ENCODE results near the gene DES. TPM values are rescaled to one million over a fixed set of nuclear protein-coding genes. Genes with fewer than 3 reads are reported as not detected.
A peak's percentile ranks its signal among the peaks of the same experiment; 100 is the strongest.
"Not testable (repeated sequence)": the region's sequence is repeated elsewhere in the genome, so short reads cannot be mapped to it uniquely, and the experiment has no call there.

DES gene
- total RNA-seq, 2 donors from 2014 or later, result not detected

- H3K27me3 Mint-ChIP-seq, result peaks cover 2 to 6% of the 10 kb centered on the region in 2 donors
- peak overlapping the region; percentile 94 for H3K4me3 Mint-ChIP-seq
- DNase-seq (ENCODE audit: low spot score), result peak; percentile 98
- H3K27ac Mint-ChIP-seq, result peak overlapping the region; percentile 48 to 93
- H3K36me3 Mint-ChIP-seq, result peaks cover 3% of the 10 kb centered on the region
- ATAC-seq, result peak; percentile 89 to 90
- H3K9me3 Mint-ChIP-seq, result no peaks in the 10 kb centered on the region
- H3K4me1 Mint-ChIP-seq (ENCODE audit: low read depth in 2 of 2), result peaks cover 11 to 15% of the 10 kb centered on the region in 2 donors
Measured at GRCh38 chr2:219388121-219388906, 29.9 kb upstream of the DES start.

- DNase-seq (ENCODE audit: low spot score), result no peak
- peaks cover 6 to 10% of the 10 kb centered on the region in 2 donors for H3K4me1 Mint-ChIP-seq (ENCODE audit: low read depth in 2 of 2)
- ATAC-seq, result no peak
- H3K9me3 Mint-ChIP-seq, result no peaks in the 10 kb centered on the region
- no peaks in the 10 kb centered on the region for H3K36me3 Mint-ChIP-seq
- H3K27me3 Mint-ChIP-seq, result peaks cover 5 to 8% of the 10 kb centered on the region in 2 donors
- peak overlapping the region; percentile 48 for H3K4me3 Mint-ChIP-seq
- H3K27ac Mint-ChIP-seq, result peak overlapping the region; percentile 48 to 93
Measured at GRCh38 chr2:219388907-219389156, 29.3 kb upstream of the DES start.

GRCh38 chr2:219392754-219393153 lies 25.4 kb upstream of the DES start:
- H3K4me1 Mint-ChIP-seq (ENCODE audit: low read depth in 2 of 2), result peaks cover 0 to 3% of the 10 kb centered on the region in 2 donors
- DNase-seq (ENCODE audit: low spot score), result no peak
- H3K27ac Mint-ChIP-seq, result no peak overlapping the region
- no peak for ATAC-seq
- no peaks in the 10 kb centered on the region for H3K9me3 Mint-ChIP-seq
- H3K4me3 Mint-ChIP-seq, result no peak overlapping the region
- H3K27me3 Mint-ChIP-seq, result peaks cover 10 to 18% of the 10 kb centered on the region in 2 donors
- no peaks in the 10 kb centered on the region for H3K36me3 Mint-ChIP-seq

- peaks cover 10 to 18% of the 10 kb centered on the region in 2 donors for H3K27me3 Mint-ChIP-seq
- H3K27ac Mint-ChIP-seq; H3K4me3 Mint-ChIP-seq; ATAC-seq; H3K9me3 Mint-ChIP-seq; DNase-seq (ENCODE audit: low spot score); H3K4me1 Mint-ChIP-seq (ENCODE audit: low read depth in 2 of 2); H3K36me3 Mint-ChIP-seq: not testable (repeated sequence)
Measured at GRCh38 chr2:219395056-219395455, 23.1 kb upstream of the DES start.

GRCh38 chr2:219395609-219396008 lies 22.6 kb upstream of the DES start:
- DNase-seq (ENCODE audit: low spot score) (no peak), ATAC-seq (no peak)
- Mint-ChIP-seq H3K4me3 (no peak overlapping the region), H3K27me3 (peaks cover 10 to 18% of the 10 kb centered on the region in 2 donors), H3K4me1 (ENCODE audit: low read depth in 2 of 2) (no peaks in the 10 kb centered on the region), H3K9me3 (no peaks in the 10 kb centered on the region), H3K36me3 (no peaks in the 10 kb centered on the region), H3K27ac (no peak overlapping the region)

- Mint-ChIP-seq H3K27me3 (peaks cover 8 to 18% of the 10 kb centered on the region in 2 donors), H3K4me3 (no peak overlapping the region), H3K27ac (no peak overlapping the region), H3K9me3 (no peaks in the 10 kb centered on the region), H3K36me3 (no peaks in the 10 kb centered on the region), H3K4me1 (ENCODE audit: low read depth in 2 of 2) (no peaks in the 10 kb centered on the region)
- DNase-seq (ENCODE audit: low spot score), result no peak
- no peak for ATAC-seq
Measured at GRCh38 chr2:219396863-219397457, 21.2 kb upstream of the DES start.

GRCh38 chr2:219398721-219399363 lies 19.3 kb upstream of the DES start:
- Mint-ChIP-seq H3K27me3 (peaks cover 5 to 10% of the 10 kb centered on the region in 2 donors), H3K27ac (no peak overlapping the region)

GRCh38 chr2:219399716-219400478 lies 18.3 kb upstream of the DES start:
- Mint-ChIP-seq H3K9me3 (no peaks in the 10 kb centered on the region), H3K27me3 (peaks cover 0 to 2% of the 10 kb centered on the region in 2 donors), H3K36me3 (no peaks in the 10 kb centered on the region), H3K27ac (no peak overlapping the region), H3K4me3 (no peak overlapping the region), H3K4me1 (ENCODE audit: low read depth in 2 of 2) (peaks cover 0 to 7% of the 10 kb centered on the region in 2 donors)
- no peak for ATAC-seq
- DNase-seq (ENCODE audit: low spot score), result no peak

More at GRCh38 chr2:219398721-219399363, 19.3 kb upstream of the DES start:
- no peaks in the 10 kb centered on the region for H3K36me3 Mint-ChIP-seq
- H3K4me1 Mint-ChIP-seq (ENCODE audit: low read depth in 2 of 2), result peaks cover 0 to 7% of the 10 kb centered on the region in 2 donors
- no peak overlapping the region for H3K4me3 Mint-ChIP-seq
- DNase-seq (ENCODE audit: low spot score), result no peak
- no peak for ATAC-seq
- no peaks in the 10 kb centered on the region for H3K9me3 Mint-ChIP-seq

- H3K36me3 Mint-ChIP-seq, result no peaks in the 10 kb centered on the region
- ATAC-seq, result no peak
- no peak overlapping the region for H3K4me3 Mint-ChIP-seq
- no peak overlapping the region for H3K27ac Mint-ChIP-seq
- no peaks in the 10 kb centered on the region for H3K9me3 Mint-ChIP-seq
- no peak for DNase-seq (ENCODE audit: low spot score)
- peaks cover 0 to 7% of the 10 kb centered on the region in 2 donors for H3K4me1 Mint-ChIP-seq (ENCODE audit: low read depth in 2 of 2)
- H3K27me3 Mint-ChIP-seq, result no peaks in the 10 kb centered on the region
Measured at GRCh38 chr2:219400562-219400961, 17.6 kb upstream of the DES start.

GRCh38 chr2:219401606-219402005 lies 16.6 kb upstream of the DES start:
- Mint-ChIP-seq H3K27ac (no peak overlapping the region), H3K36me3 (no peaks in the 10 kb centered on the region), H3K4me1 (ENCODE audit: low read depth in 2 of 2) (peaks cover 0 to 7% of the 10 kb centered on the region in 2 donors), H3K27me3 (peaks cover 0 to 2% of the 10 kb centered on the region in 2 donors), H3K9me3 (no peaks in the 10 kb centered on the region), H3K4me3 (no peak overlapping the region)
- DNase-seq (ENCODE audit: low spot score) (no peak), ATAC-seq (no peak)

GRCh38 chr2:219402665-219403515 lies 15.3 kb upstream of the DES start:
- H3K27ac Mint-ChIP-seq, result no peak overlapping the region
- no peaks in the 10 kb centered on the region for H3K9me3 Mint-ChIP-seq
- peaks cover 0 to 7% of the 10 kb centered on the region in 2 donors for H3K27me3 Mint-ChIP-seq
- ATAC-seq (peak; percentile 68 to 78), DNase-seq (ENCODE audit: low spot score) (no peak)
- no peak overlapping the region for H3K4me3 Mint-ChIP-seq
- H3K36me3 Mint-ChIP-seq, result no peaks in the 10 kb centered on the region
- H3K4me1 Mint-ChIP-seq (ENCODE audit: low read depth in 2 of 2), result peaks cover 0 to 7% of the 10 kb centered on the region in 2 donors

GRCh38 chr2:219403861-219404260 lies 14.3 kb upstream of the DES start:
- peaks cover 0 to 7% of the 10 kb centered on the region in 2 donors for H3K27me3 Mint-ChIP-seq
- no peaks in the 10 kb centered on the region for H3K9me3 Mint-ChIP-seq
- ATAC-seq (no peak), DNase-seq (ENCODE audit: low spot score) (no peak)
- H3K27ac Mint-ChIP-seq, result no peak overlapping the region
- H3K4me1 Mint-ChIP-seq (ENCODE audit: low read depth in 2 of 2), result peaks cover 0 to 7% of the 10 kb centered on the region in 2 donors
- no peak overlapping the region for H3K4me3 Mint-ChIP-seq
- H3K36me3 Mint-ChIP-seq, result no peaks in the 10 kb centered on the region

All from natural killer cell treated with Interleukin-12 subunit alpha and Interleukin-12 subunit beta and Interleukin-15 and Interleukin-18, amount 100 ng/mL, for 72 hours (primary cell).